Osteocyte (in vitro differentiated cells): ENCODE data around the gene BCL2L1. TPM values are rescaled to one million over a fixed set of nuclear protein-coding genes. Genes with fewer than 3 reads are reported as not detected.

Experiments used
- DNase-seq: peaks from one replicate; pipeline ENCODE4 v3.0.0; 2021; ENCODE audit warnings: mixed read lengths; ENCODE audit not compliant: unreplicated experiment; ENCODE audit errors: extremely low spot score
- H3K27ac Mint-ChIP-seq: one replicate; pipeline ENCODE4 v1.8.0; 2021; ENCODE audit warnings: mild to moderate bottlenecking, mixed read lengths; ENCODE audit not compliant: unreplicated experiment
- H3K27me3 Mint-ChIP-seq: one replicate; pipeline ENCODE4 v1.8.0; 2021; ENCODE audit warnings: mixed read lengths; ENCODE audit not compliant: unreplicated experiment
- H3K36me3 Mint-ChIP-seq: one replicate; pipeline ENCODE4 v1.8.0; 2021; ENCODE audit warnings: mixed read lengths; ENCODE audit not compliant: unreplicated experiment
- H3K4me1 Mint-ChIP-seq: one replicate; pipeline ENCODE4 v1.8.0; 2021; ENCODE audit warnings: mixed read lengths; ENCODE audit not compliant: unreplicated experiment
- H3K4me3 Mint-ChIP-seq: one replicate; pipeline ENCODE4 v1.8.0; 2021; ENCODE audit warnings: mild to moderate bottlenecking, moderate library complexity, mixed read lengths; ENCODE audit not compliant: unreplicated experiment
- H3K9me3 Mint-ChIP-seq: one replicate; pipeline ENCODE4 v1.8.0; 2021; ENCODE audit warnings: mixed read lengths; ENCODE audit not compliant: unreplicated experiment
- CTCF ChIP-seq: fragments of 200-600 bp; sonication (generic); IDR thresholded peaks from 2 replicates; pipeline ENCODE4 v1.5.0; 2021; ENCODE audit warnings: antibody characterized with exemption, mild to moderate bottlenecking, moderate library complexity
- total RNA-seq: library from RNA; stranded (reverse); gene quantifications from 2 replicates; pipeline ENCODE4 v1.2.1, GENCODE V29; 2021

Gene BCL2L1
- total RNA-seq, 1 donor from 2014 or later: 67.0 TPM

DNA sequence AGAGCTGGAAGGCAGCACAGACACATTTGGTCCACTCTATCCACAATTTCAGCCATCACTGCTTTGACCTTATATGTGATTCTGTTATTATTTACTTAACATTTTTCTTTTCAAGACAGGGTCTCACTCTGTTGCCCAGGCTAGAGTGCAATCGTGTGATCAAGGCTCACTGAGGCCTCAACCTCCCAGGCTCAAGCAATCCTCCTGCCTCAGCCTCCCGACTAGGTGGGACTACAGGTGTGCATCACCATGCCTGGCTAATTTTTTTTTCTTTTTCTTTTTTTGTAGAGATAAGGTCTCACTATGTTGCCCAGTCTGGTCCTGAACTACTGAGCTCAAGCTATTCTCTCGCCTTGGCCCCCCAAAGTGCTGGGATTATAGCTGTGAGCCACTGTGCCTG, 40.3 kb downstream of the BCL2L1 start:
- Mint-ChIP-seq H3K27ac (no peak overlapping the region), H3K36me3 (peaks cover 31% of the 10 kb centered on the region), H3K4me1 (peaks cover 41% of the 10 kb centered on the region), H3K4me3 (no peak overlapping the region), H3K27me3 (no peaks in the 10 kb centered on the region), H3K9me3 (no peaks in the 10 kb centered on the region)
- no peak for DNase-seq
- TF ChIP-seq CTCF: no peak

DNA sequence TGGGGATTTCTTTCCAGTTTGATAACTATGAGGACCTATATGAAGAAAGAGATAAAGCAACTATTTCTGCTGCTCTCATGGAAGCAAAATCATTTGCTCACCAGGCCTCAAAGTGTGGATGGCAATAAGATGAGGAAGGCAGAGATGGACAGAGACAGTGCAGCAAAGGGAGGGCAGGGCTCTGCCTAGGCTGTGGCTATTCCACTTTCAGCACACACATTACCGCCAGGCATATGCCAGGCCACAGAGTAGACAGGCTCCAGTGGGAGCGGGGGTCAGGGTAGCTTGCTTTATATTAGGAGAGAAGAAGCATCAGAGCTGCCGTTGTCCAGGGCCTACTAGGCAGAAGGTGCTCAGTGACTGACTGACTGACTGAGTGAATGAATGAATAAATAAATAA, 40.9 kb downstream of the BCL2L1 start:
- Mint-ChIP-seq H3K27me3 (no peaks in the 10 kb centered on the region), H3K27ac (no peak overlapping the region), H3K9me3 (no peaks in the 10 kb centered on the region), H3K4me1 (peaks cover 43% of the 10 kb centered on the region), H3K36me3 (peaks cover 26% of the 10 kb centered on the region), H3K4me3 (no peak overlapping the region)
- DNase-seq: no peak
- TF ChIP-seq CTCF: no peak

DNA sequence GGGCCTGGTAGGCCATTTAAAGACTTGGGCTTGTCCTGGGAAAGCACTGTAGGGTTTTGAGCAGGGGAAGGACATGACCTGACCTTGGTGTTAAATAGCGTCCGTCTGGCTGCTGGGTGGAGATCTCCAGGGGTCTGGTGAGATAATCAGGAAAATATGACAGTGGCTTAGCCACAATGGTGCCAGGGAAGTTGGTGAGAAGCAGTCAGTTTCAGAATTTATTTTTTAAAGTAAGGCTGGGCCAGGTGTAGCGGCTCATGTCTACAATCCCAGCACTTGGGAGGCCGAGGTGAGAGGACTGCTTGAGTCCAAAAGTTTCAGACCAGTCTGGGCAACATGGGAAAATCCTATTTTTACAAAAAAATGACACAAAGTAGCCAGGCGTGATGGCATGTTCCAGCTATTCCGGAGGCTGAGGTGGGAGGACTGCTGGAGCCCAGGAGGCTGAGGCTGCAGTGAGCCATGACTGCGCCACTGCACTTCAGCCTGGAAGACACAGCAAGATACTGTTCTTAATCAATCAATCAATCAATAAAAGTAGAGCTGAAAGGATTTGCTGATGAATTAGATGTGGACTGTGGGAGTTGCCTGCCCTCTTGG, 41.4 kb downstream of the BCL2L1 start:
- no peak for TF ChIP-seq CTCF
- H3K9me3 Mint-ChIP-seq: no peaks in the 10 kb centered on the region
- no peak for DNase-seq
- H3K27ac Mint-ChIP-seq: peak overlapping the region; percentile 59
- peaks cover 22% of the 10 kb centered on the region for H3K36me3 Mint-ChIP-seq
- H3K27me3 Mint-ChIP-seq: no peaks in the 10 kb centered on the region
- H3K4me3 Mint-ChIP-seq: no peak overlapping the region
- H3K4me1 Mint-ChIP-seq: peaks cover 49% of the 10 kb centered on the region

DNA sequence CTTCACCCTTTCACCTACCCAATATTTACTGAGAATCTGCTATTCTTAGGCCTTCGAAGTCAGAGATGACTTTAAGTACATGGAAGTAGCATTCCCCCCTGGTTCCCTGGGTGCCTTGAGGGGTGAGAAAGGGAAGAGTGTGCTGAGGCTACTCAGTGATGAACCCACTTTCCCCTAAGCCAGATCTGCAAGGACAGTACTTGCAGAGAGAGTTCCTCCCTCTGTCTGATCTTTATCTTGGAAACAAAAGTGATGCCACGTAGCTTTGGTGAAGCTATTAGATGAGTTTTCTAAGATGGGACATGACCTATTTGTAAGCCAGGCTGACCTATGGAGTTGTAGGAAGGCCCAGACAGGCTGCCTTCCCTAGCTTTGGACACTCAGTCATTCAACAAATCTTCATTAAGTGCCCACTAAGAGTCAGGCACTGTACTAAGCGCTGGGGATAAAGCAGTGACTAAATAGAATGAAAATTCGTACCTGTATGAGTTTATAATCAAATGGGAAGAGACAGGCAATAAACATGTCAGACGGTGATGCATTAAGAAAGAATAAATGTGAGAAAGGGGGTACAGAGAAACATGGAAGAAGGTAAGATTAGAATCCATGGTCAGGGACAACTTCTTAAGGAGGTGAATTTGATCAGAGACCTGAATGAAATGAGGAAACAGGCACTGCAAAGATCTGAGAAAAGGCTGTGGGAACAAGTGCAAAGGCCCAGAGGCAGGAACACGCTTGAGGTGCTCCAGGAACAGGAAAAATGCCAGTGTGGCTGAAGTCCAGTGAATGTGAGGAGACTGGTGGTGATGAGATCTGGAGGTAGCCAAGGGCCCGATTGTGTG, 42.2 kb downstream of the BCL2L1 start:
- Mint-ChIP-seq H3K27me3 (no peaks in the 10 kb centered on the region), H3K36me3 (peaks cover 18% of the 10 kb centered on the region), H3K27ac (peak overlapping the region; percentile 59), H3K9me3 (no peaks in the 10 kb centered on the region), H3K4me3 (no peak overlapping the region), H3K4me1 (peaks cover 56% of the 10 kb centered on the region)
- TF ChIP-seq CTCF: no peak
- no peak for DNase-seq
